NCI-H526 (cell line): ENCODE data around the gene ALOXE3.

ENCODE experiments used
- DNase-seq, 2 experiments: peaks; one replicate each; lab custom pipeline; 2025; lab: John Stamatoyannopoulos, UW

The ALOXE3 gene

GRCh38 chr17:8142158-8142886 lies 24.0 kb upstream of the ALOXE3 start:
- no peak for DNase-seq

GRCh38 chr17:8141741-8142140 lies 23.4 kb upstream of the ALOXE3 start:
- no peak for DNase-seq

- DNase-seq = no peak
Observed at GRCh38 chr17:8141045-8141444, 22.7 kb upstream of the ALOXE3 start.

- no peak for DNase-seq
Observed at GRCh38 chr17:8140065-8141029, 22.0 kb upstream of the ALOXE3 start.

GRCh38 chr17:8138672-8139371 lies 20.5 kb upstream of the ALOXE3 start:
- peak; percentile 93 to 95 for DNase-seq

GRCh38 chr17:8138374-8138671 lies 20.0 kb upstream of the ALOXE3 start:
- no peak for DNase-seq

- DNase-seq = no peak
Observed at GRCh38 chr17:8137645-8138373, 19.5 kb upstream of the ALOXE3 start.

- no peak for DNase-seq
Observed at GRCh38 chr17:8133941-8134340, 15.6 kb upstream of the ALOXE3 start.

- no peak for DNase-seq
Observed at GRCh38 chr17:8133399-8133798, 15.1 kb upstream of the ALOXE3 start.

- no peak for DNase-seq
Observed at GRCh38 chr17:8131844-8132441, 13.6 kb upstream of the ALOXE3 start.

GRCh38 chr17:8128125-8128784 lies 9.9 kb upstream of the ALOXE3 start:
- DNase-seq = peak; percentile 18 to 37

GRCh38 chr17:8126491-8127066 lies 8.3 kb upstream of the ALOXE3 start:
- DNase-seq = peak in 1 of 2 experiments; percentile 65

GRCh38 chr17:8125947-8126490 lies 7.7 kb upstream of the ALOXE3 start:
- DNase-seq = peak in 1 of 2 experiments; percentile 50

- DNase-seq = peak; percentile 43 to 72
Observed at GRCh38 chr17:8125154-8125946, 7.0 kb upstream of the ALOXE3 start.

- peak in 1 of 2 experiments; percentile 42 for DNase-seq
Observed at GRCh38 chr17:8124350-8125153, 6.2 kb upstream of the ALOXE3 start.

- DNase-seq = peak in 1 of 2 experiments; percentile 37
Observed at GRCh38 chr17:8123695-8124349, 5.5 kb upstream of the ALOXE3 start, which contains the start of gene HES7. Gene HES7 (minus strand): TSS chr17:8124106. CDS start chr17:8124084, 22 bp downstream.

- peak in 1 of 2 experiments; percentile 33 for DNase-seq
Observed at GRCh38 chr17:8122924-8123694, 4.8 kb upstream of the ALOXE3 start.
